Stomach (tissue), 9 donors: ENCODE results near the gene SLC16A10. TPM values are rescaled to one million over a fixed set of nuclear protein-coding genes. Genes with fewer than 3 reads are reported as not detected.
A peak's percentile ranks its signal among the peaks of the same experiment; 100 is the strongest.

Source experiments
- DNase-seq, 2 donors: peaks; one replicate each; pipeline versions ENCODE4 v3.0.0 to v3.0.0-alpha.2; 2013 to 2019
- H3K27ac ChIP-seq, 5 donors: fragments of 200-600 bp in 4 of 5; sonication (generic) in 4 of 5; one replicate each; pipeline ENCODE4 v1.5.1; 2013 to 2019; ENCODE audit warnings: mild to moderate bottlenecking in 1 of 5, moderate library complexity in 1 of 5
- H3K27me3 ChIP-seq, 3 donors: fragments of 200-600 bp; sonication (generic); one replicate each; pipeline ENCODE4 v1.5.1; 2017 to 2019; ENCODE audit warnings: mixed run types in 1 of 3
- H3K36me3 ChIP-seq, 4 donors: fragments of 200-600 bp; sonication (generic); 1 replicate in 3 of 4; 2 replicates in 1 of 4; pipeline ENCODE4 v1.5.1; 2016 to 2019
- H3K4me1 ChIP-seq, 4 donors: fragments of 200-600 bp; sonication (generic); one replicate each; pipeline ENCODE4 v1.5.1; 2016 to 2019
- H3K4me3 ChIP-seq, 4 donors: fragments of 200-600 bp; sonication (generic) in 3 of 4; one replicate each; pipeline ENCODE4 v1.5.1; 2016 to 2019; ENCODE audit warnings: mild to moderate bottlenecking in 1 of 4
- H3K9me3 ChIP-seq, 4 donors: fragments of 200-600 bp; sonication (generic); one replicate each; pipeline ENCODE4 v1.5.1; 2016 to 2019
- EP300 ChIP-seq: sonication (generic); formaldehyde crosslinking; IDR thresholded peaks from one replicate; pipeline ENCODE4 v1.6.1; 2017; ENCODE audit warnings: antibody characterized with exemption
- POLR2A ChIP-seq, 4 donors: fragments of 450-650 bp; IDR thresholded peaks; one replicate each; pipeline ENCODE4 v1.6.1; 2016; ENCODE audit warnings: antibody characterized with exemption in 4 of 4, control low read depth in 2 of 4, mild to moderate bottlenecking in 1 of 4, moderate library complexity in 1 of 4
- POLR2AphosphoS5 ChIP-seq, 3 donors: sonication (generic); formaldehyde crosslinking; IDR thresholded peaks; one replicate each; pipeline ENCODE4 v1.6.1; 2016; ENCODE audit warnings: antibody characterized with exemption in 3 of 3
- WGBS, 5 donors: extraction: QIAGEN DNeasy Blood & Tissue Kit in 3 of 5; methylation state at CpG; one replicate each; pipeline versions ENCODE4 v1.1.5 to v1.1.7; 2013 to 2018; 5-methylcytosine and 5-hydroxymethylcytosine counted together
- intact Hi-C: fragments of 100-400 bp; cut with DNase I; formaldehyde crosslinking; loops from one replicate; pipeline ENCODE4 v1.15.1; 2023; ENCODE audit warnings: low total_unique reads
- polyA plus RNA-seq, 3 donors: library from polyadenylated mRNA; stranded (reverse); fragments of 200-250 nt; gene quantifications; one replicate each; pipeline ENCODE4 v1.2.3, GENCODE V29; 2013
- total RNA-seq, 5 donors: library from RNA; depleted of rRNA; stranded (reverse); fragments of >200 nt; gene quantifications; one replicate each; pipeline versions ENCODE4 v1.1.0 to v1.2.3, GENCODE V29; 2014 to 2016
- TF ChIP-seq, protein P1 (sequence below), 7 experiments: fragments of 450-650 bp in 4 of 7; fragments of 200-600 bp in 3 of 7; sonication (generic) in 3 of 7; IDR thresholded peaks; one replicate each; pipeline ENCODE4 v1.5.1; 2016 to 2019; ENCODE audit warnings: antibody characterized with exemption in 7 of 7, control low read depth in 2 of 7, mild to moderate bottlenecking in 1 of 7
- donor health status: healthy with polysubstance abuse.
- donor health status: Bipolar disorder and iron deficiency.
- donor health status: healthy.

Gene SLC16A10
- total and polyA plus RNA-seq, 8 donors = 0.46 to 206 (median 8.5) TPM

DNA sequence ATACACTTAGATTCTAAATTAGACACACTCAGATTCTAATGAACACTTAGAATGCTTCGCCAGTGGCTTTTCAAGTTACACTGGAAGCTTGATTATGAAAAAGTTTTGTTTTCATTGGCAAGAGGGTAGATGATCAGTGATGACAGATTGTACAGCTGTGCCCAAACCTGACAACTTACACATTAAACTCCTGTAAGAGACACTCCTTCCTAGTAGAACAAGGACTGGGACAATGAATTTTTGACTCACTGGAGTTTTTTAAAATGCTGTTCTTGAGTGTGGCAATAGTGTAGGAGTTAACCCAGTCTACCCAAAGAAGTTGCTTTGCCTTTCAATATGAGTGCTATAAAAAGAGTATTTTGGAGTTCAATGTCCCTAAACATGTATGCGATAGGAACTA lies 140.8 kb downstream of the SLC16A10 start:
- TF ChIP-seq, protein P1, sequence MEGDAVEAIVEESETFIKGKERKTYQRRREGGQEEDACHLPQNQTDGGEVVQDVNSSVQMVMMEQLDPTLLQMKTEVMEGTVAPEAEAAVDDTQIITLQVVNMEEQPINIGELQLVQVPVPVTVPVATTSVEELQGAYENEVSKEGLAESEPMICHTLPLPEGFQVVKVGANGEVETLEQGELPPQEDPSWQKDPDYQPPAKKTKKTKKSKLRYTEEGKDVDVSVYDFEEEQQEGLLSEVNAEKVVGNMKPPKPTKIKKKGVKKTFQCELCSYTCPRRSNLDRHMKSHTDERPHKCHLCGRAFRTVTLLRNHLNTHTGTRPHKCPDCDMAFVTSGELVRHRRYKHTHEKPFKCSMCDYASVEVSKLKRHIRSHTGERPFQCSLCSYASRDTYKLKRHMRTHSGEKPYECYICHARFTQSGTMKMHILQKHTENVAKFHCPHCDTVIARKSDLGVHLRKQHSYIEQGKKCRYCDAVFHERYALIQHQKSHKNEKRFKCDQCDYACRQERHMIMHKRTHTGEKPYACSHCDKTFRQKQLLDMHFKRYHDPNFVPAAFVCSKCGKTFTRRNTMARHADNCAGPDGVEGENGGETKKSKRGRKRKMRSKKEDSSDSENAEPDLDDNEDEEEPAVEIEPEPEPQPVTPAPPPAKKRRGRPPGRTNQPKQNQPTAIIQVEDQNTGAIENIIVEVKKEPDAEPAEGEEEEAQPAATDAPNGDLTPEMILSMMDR (IDR thresholded peaks at IDR 0.05) = no peak
- TF ChIP-seq EP300 = no peak
- TF ChIP-seq POLR2A (IDR thresholded peaks at IDR 0.05) = no peak
- no peak for TF ChIP-seq POLR2AphosphoS5 (IDR thresholded peaks at IDR 0.05)
- no peak overlapping the region for H3K27ac ChIP-seq
- no peak for DNase-seq
- H3K36me3 ChIP-seq = no peaks in the 10 kb centered on the region
- WGBS, 5 donors = 67 to 79% (median 75%) methylated on average over 2 of the region's 2 CpGs
- H3K27me3 ChIP-seq = no peaks in the 10 kb centered on the region
- no peaks in the 10 kb centered on the region for H3K9me3 ChIP-seq
- intact Hi-C loops = no loop called here
- peaks cover 0 to 17% (median 8%) of the 10 kb centered on the region in 4 donors for H3K4me1 ChIP-seq
- H3K4me3 ChIP-seq = no peak overlapping the region

DNA sequence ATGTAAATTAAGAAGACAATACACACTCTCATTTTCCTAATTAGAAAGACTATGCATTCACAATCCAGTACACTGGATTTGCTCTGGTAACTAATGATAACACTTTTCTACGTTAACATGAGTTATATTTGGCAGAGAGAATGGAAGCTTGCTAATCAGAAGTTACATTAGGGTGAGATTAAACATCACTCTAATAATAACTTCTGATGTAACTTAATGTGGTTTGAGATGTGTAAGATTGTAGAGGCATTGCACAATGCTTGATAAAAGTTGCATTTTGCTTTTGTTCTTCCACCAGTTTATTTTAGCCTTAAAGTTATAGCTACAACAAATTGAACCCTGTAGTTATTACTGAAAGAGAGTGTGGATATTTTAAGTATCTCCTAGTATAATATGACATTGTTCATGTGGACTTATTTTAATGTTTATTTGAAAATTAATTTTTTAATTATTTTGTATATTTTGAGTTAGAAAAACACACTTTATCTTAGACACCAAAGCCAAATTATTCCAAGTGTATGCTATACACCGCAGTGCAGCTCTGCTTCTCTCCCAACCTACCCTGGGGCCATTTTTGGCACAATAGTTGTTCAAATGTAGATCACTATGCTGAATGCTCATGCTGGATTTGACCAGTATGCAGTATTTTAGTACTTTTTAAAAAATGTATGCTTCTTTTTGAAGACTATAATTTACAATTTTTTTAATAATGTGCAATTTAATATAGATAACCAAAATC lies 143.2 kb downstream of the SLC16A10 start:
- no peak for TF ChIP-seq POLR2AphosphoS5 (IDR thresholded peaks at IDR 0.05)
- no peak for TF ChIP-seq EP300
- TF ChIP-seq POLR2A (IDR thresholded peaks at IDR 0.05) = no peak
- TF ChIP-seq, protein P1 (IDR thresholded peaks at IDR 0.05) = no peak
- no peaks in the 10 kb centered on the region for H3K9me3 ChIP-seq
- DNase-seq = no peak
- intact Hi-C loops = no loop called here
- no peak overlapping the region for H3K4me3 ChIP-seq
- no peaks in the 10 kb centered on the region for H3K36me3 ChIP-seq
- H3K27ac ChIP-seq = peak overlapping the region in 1 of 5 donors; percentile 13
- H3K4me1 ChIP-seq = peaks cover 0 to 17% (median 8%) of the 10 kb centered on the region in 4 donors
- 44 to 55% (median 53%) methylated on average over 2 of the region's 2 CpGs for WGBS, 5 donors
- H3K27me3 ChIP-seq = no peaks in the 10 kb centered on the region

DNA sequence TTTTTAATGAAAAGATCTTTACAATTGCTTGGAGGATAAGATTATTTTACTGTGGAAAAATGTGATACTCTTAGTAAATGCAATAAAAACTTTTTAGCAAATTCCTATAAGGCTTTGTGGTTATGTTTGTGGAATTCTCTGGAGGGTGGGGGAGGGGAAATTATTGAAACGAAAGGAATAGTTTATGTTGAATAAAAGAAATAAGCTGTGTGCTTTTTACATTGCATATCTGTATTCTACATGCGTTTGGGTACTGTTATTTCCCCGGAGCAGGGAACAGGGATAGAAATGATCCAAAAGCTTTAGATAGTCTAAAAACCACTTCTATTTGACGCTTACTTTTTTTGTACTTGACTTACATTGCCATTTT lies 143.8 kb downstream of the SLC16A10 start:
- Histone ChIP-seq H3K4me1 (peaks cover 0 to 17% (median 8%) of the 10 kb centered on the region in 4 donors), H3K36me3 (no peaks in the 10 kb centered on the region), H3K27me3 (no peaks in the 10 kb centered on the region), H3K27ac (no peak overlapping the region), H3K4me3 (no peak overlapping the region), H3K9me3 (no peaks in the 10 kb centered on the region)
- no peak for TF ChIP-seq POLR2A (IDR thresholded peaks at IDR 0.05)
- TF ChIP-seq, protein P1 (IDR thresholded peaks at IDR 0.05) = no peak
- TF ChIP-seq EP300 = no peak
- no peak for TF ChIP-seq POLR2AphosphoS5 (IDR thresholded peaks at IDR 0.05)
- DNase-seq = no peak
- 82 to 91% (median 87%) methylated on average over 4 of the region's 4 CpGs for WGBS, 5 donors
- intact Hi-C loops = no loop called here

DNA sequence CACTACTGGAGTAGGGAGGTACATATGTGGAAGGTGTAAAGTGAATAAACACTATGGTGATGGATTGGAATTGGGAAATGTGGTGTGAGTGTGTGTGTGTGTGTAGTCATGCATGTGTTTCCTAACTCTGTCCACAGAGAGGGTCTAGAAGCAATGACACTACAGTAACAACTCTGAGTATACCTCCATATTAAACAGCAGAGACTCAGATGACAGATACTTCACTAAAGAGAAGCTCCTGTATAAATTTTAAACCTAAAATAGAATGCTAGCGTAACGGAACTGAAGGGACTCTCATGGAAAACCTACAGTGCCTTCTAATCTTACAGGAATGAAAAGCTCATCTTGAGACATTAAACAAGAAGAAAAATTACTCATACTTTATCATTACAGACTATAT lies 150.5 kb downstream of the SLC16A10 start:
- TF ChIP-seq, protein P1 (IDR thresholded peaks at IDR 0.05) = no peak
- no peak for TF ChIP-seq EP300
- TF ChIP-seq POLR2A (IDR thresholded peaks at IDR 0.05) = no peak
- no peak for TF ChIP-seq POLR2AphosphoS5 (IDR thresholded peaks at IDR 0.05)
- Histone ChIP-seq H3K36me3 (no peaks in the 10 kb centered on the region), H3K4me3 (no peak overlapping the region), H3K27ac (no peak overlapping the region), H3K4me1 (no peaks in the 10 kb centered on the region), H3K27me3 (no peaks in the 10 kb centered on the region), H3K9me3 (no peaks in the 10 kb centered on the region)
- intact Hi-C loops = no loop called here
- no peak for DNase-seq
- WGBS, 5 donors = 95 to 100% (median 96%) methylated on average over 2 of the region's 2 CpGs
